ENCODE measurements around the gene ADH1A. TPM values are rescaled to one million over a fixed set of nuclear protein-coding genes. Genes with fewer than 3 reads are reported as not detected.

Gene ADH1A
- polyA plus RNA-seq, 2 donors = not detected

- Histone ChIP-seq H3K27ac (ENCODE audit: low read depth in 2 of 2, low read length in 1 of 2) (no peak overlapping the region), H3K36me3 (ENCODE audit: control insufficient read depth in 2 of 2, insufficient read depth in 2 of 2, low read length in 1 of 2) (no peaks in the 10 kb centered on the region), H3K27me3 (ENCODE audit: control insufficient read depth in 1 of 2, insufficient read depth in 2 of 2, low read length in 2 of 2) (no peaks in the 10 kb centered on the region), H3K4me1 (ENCODE audit: control insufficient read depth in 2 of 2, insufficient read depth in 2 of 2, low read length in 1 of 2) (no peaks in the 10 kb centered on the region), H3K4me3 (ENCODE audit: low read depth in 1 of 2, low read length in 2 of 2) (no peak overlapping the region), H3K9me3 (ENCODE audit: control insufficient read depth in 2 of 2, insufficient read depth in 1 of 2, low read depth in 1 of 2, low read length in 1 of 2) (no peaks in the 10 kb centered on the region)
- WGBS, 2 donors = 78 to 88% methylated on average over 5 of the region's 5 CpGs
Observed at GRCh38 chr4:99293357-99293756, 2.6 kb upstream of the ADH1A start.

- H3K36me3 ChIP-seq (ENCODE audit: control insufficient read depth in 2 of 2, insufficient read depth in 2 of 2, low read length in 1 of 2) = no peaks in the 10 kb centered on the region
- H3K27ac ChIP-seq (ENCODE audit: low read depth in 2 of 2, low read length in 1 of 2) = no peak overlapping the region
- H3K4me3 ChIP-seq (ENCODE audit: low read depth in 1 of 2, low read length in 2 of 2) = no peak overlapping the region
- no peaks in the 10 kb centered on the region for H3K4me1 ChIP-seq (ENCODE audit: control insufficient read depth in 2 of 2, insufficient read depth in 2 of 2, low read length in 1 of 2)
- no peaks in the 10 kb centered on the region for H3K27me3 ChIP-seq (ENCODE audit: control insufficient read depth in 1 of 2, insufficient read depth in 2 of 2, low read length in 2 of 2)
- H3K9me3 ChIP-seq (ENCODE audit: control insufficient read depth in 2 of 2, insufficient read depth in 1 of 2, low read depth in 1 of 2, low read length in 1 of 2) = no peaks in the 10 kb centered on the region
Observed at GRCh38 chr4:99285387-99285786, 5.4 kb downstream of the ADH1A start.

DNA sequence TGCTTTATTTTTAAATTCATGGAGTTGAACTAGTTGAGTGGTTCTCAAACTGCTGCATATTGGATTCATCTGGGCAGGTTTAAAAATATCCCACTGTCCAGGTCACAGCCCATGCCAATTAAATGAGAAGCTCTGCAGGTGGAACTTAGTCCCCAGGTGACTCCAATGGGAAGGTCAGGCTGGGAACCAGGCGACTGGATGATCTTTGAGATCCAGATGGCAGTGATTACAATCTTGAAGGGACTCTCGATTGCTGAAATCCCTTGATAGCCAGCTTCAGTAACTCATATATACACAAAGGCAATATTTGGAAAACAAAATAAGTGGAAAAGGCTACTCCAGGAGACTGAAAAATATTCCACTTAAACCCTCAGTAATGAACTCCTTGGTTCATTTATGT, 8.1 kb downstream of the ADH1A start:
- Histone ChIP-seq H3K4me1 (ENCODE audit: control insufficient read depth in 2 of 2, insufficient read depth in 2 of 2, low read length in 1 of 2) (no peaks in the 10 kb centered on the region), H3K36me3 (ENCODE audit: control insufficient read depth in 2 of 2, insufficient read depth in 2 of 2, low read length in 1 of 2) (no peaks in the 10 kb centered on the region), H3K27me3 (ENCODE audit: control insufficient read depth in 1 of 2, insufficient read depth in 2 of 2, low read length in 2 of 2) (no peaks in the 10 kb centered on the region), H3K4me3 (ENCODE audit: low read depth in 1 of 2, low read length in 2 of 2) (no peak overlapping the region), H3K27ac (ENCODE audit: low read depth in 2 of 2, low read length in 1 of 2) (no peak overlapping the region), H3K9me3 (ENCODE audit: control insufficient read depth in 2 of 2, insufficient read depth in 1 of 2, low read depth in 1 of 2, low read length in 1 of 2) (no peaks in the 10 kb centered on the region)
- 80 to 94% methylated on average over 2 of the region's 2 CpGs for WGBS, 2 donors

DNA sequence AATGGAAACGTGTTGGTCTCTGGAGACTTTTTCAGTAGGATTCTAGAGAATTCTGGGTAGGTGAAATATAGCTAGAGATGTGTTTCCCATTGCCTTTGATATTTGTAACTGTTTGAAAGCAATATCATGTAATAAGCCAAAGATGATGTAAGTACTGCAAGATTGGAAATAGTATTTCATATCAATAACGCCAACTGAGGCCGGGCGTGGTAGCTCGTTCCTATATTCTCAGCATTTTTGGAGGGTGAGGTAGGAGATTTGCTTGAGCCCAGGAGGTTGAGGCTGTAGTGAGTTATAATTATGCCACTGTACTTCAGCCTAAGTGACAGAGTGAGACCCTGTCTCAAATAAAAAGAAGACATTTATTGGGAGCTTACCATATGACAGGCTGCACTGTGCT, 9.5 kb downstream of the ADH1A start:
- Histone ChIP-seq H3K4me1 (ENCODE audit: control insufficient read depth in 2 of 2, insufficient read depth in 2 of 2, low read length in 1 of 2) (no peaks in the 10 kb centered on the region), H3K27ac (ENCODE audit: low read depth in 2 of 2, low read length in 1 of 2) (no peak overlapping the region)
- 92 to 93% methylated on average over 5 of the region's 5 CpGs for WGBS, 2 donors

GRCh38 chr4:99276417-99276816, 14.4 kb downstream of the ADH1A start:
- H3K27ac ChIP-seq (ENCODE audit: low read depth in 2 of 2, low read length in 1 of 2) = no peak overlapping the region
- H3K4me3 ChIP-seq (ENCODE audit: low read depth in 1 of 2, low read length in 2 of 2) = no peak overlapping the region
- 67 to 79% methylated on average over 2 of the region's 2 CpGs for WGBS, 2 donors
- H3K36me3 ChIP-seq (ENCODE audit: control insufficient read depth in 2 of 2, insufficient read depth in 2 of 2, low read length in 1 of 2) = no peaks in the 10 kb centered on the region
- no peaks in the 10 kb centered on the region for H3K4me1 ChIP-seq (ENCODE audit: control insufficient read depth in 2 of 2, insufficient read depth in 2 of 2, low read length in 1 of 2)
- H3K27me3 ChIP-seq (ENCODE audit: control insufficient read depth in 1 of 2, insufficient read depth in 2 of 2, low read length in 2 of 2) = no peaks in the 10 kb centered on the region
- no peaks in the 10 kb centered on the region for H3K9me3 ChIP-seq (ENCODE audit: control insufficient read depth in 2 of 2, insufficient read depth in 1 of 2, low read depth in 1 of 2, low read length in 1 of 2)

More for the DNA sequence above, 9.5 kb downstream of the ADH1A start:
- Histone ChIP-seq H3K4me3 (ENCODE audit: low read depth in 1 of 2, low read length in 2 of 2) (no peak overlapping the region), H3K9me3 (ENCODE audit: control insufficient read depth in 2 of 2, insufficient read depth in 1 of 2, low read depth in 1 of 2, low read length in 1 of 2) (no peaks in the 10 kb centered on the region), H3K27me3 (ENCODE audit: control insufficient read depth in 1 of 2, insufficient read depth in 2 of 2, low read length in 2 of 2) (no peaks in the 10 kb centered on the region), H3K36me3 (ENCODE audit: control insufficient read depth in 2 of 2, insufficient read depth in 2 of 2, low read length in 1 of 2) (no peaks in the 10 kb centered on the region)

- Histone ChIP-seq H3K36me3 (ENCODE audit: control insufficient read depth in 2 of 2, insufficient read depth in 2 of 2, low read length in 1 of 2) (no peaks in the 10 kb centered on the region), H3K27ac (ENCODE audit: low read depth in 2 of 2, low read length in 1 of 2) (no peak overlapping the region), H3K9me3 (ENCODE audit: control insufficient read depth in 2 of 2, insufficient read depth in 1 of 2, low read depth in 1 of 2, low read length in 1 of 2) (no peaks in the 10 kb centered on the region), H3K4me3 (ENCODE audit: low read depth in 1 of 2, low read length in 2 of 2) (no peak overlapping the region), H3K4me1 (ENCODE audit: control insufficient read depth in 2 of 2, insufficient read depth in 2 of 2, low read length in 1 of 2) (no peaks in the 10 kb centered on the region), H3K27me3 (ENCODE audit: control insufficient read depth in 1 of 2, insufficient read depth in 2 of 2, low read length in 2 of 2) (no peaks in the 10 kb centered on the region)
- 87 to 92% methylated on average over 3 of the region's 3 CpGs for WGBS, 2 donors
Observed at GRCh38 chr4:99275885-99276284, 14.9 kb downstream of the ADH1A start.

DNA sequence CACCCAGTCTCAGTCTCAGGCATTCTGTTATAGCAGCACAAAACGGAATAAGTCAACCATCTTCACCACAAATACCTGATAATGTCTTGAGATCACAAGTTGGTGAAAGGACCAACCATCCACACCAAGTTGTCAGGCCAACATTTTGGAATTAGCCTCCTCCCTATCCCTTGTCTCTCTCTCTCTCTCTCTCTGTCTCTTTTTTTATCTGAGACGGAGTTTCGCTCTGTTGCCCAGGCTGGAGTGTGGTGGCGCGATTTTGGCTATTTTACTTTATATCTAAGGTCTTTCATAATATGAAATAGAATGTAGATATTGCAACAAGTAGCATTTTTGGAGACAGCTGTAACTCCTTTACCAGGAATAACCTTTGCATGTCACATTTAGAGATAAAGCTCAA, 15.7 kb downstream of the ADH1A start:
- Histone ChIP-seq H3K36me3 (ENCODE audit: control insufficient read depth in 2 of 2, insufficient read depth in 2 of 2, low read length in 1 of 2) (no peaks in the 10 kb centered on the region), H3K27ac (ENCODE audit: low read depth in 2 of 2, low read length in 1 of 2) (no peak overlapping the region), H3K9me3 (ENCODE audit: control insufficient read depth in 2 of 2, insufficient read depth in 1 of 2, low read depth in 1 of 2, low read length in 1 of 2) (no peaks in the 10 kb centered on the region), H3K4me1 (ENCODE audit: control insufficient read depth in 2 of 2, insufficient read depth in 2 of 2, low read length in 1 of 2) (no peaks in the 10 kb centered on the region), H3K27me3 (ENCODE audit: control insufficient read depth in 1 of 2, insufficient read depth in 2 of 2, low read length in 2 of 2) (no peaks in the 10 kb centered on the region), H3K4me3 (ENCODE audit: low read depth in 1 of 2, low read length in 2 of 2) (no peak overlapping the region)
- WGBS, 2 donors = 92% methylated on average over 5 of the region's 5 CpGs

DNA sequence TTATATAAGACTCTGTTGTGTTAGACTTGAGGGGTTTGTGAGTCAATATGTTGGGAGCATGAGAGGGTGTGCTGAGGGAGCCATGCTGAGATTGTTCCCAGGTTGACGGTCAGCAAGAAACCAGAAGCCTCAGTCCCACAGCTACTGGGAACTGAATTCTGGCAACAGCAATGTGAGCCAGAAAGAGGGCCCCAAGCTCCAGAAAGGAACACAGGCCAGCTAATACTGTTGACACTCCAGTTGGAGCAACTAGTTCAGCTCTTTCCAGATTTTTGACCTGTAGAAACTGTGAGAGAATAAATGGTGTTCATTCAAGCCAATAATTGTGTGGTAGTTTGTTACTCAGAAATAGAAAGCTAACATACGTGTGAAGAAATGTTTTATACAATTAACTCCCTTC, 17.1 kb downstream of the ADH1A start:
- 83 to 84% methylated on average over 2 of the region's 2 CpGs for WGBS, 2 donors
- H3K27me3 ChIP-seq (ENCODE audit: control insufficient read depth in 1 of 2, insufficient read depth in 2 of 2, low read length in 2 of 2) = no peaks in the 10 kb centered on the region
- no peaks in the 10 kb centered on the region for H3K36me3 ChIP-seq (ENCODE audit: control insufficient read depth in 2 of 2, insufficient read depth in 2 of 2, low read length in 1 of 2)
- no peaks in the 10 kb centered on the region for H3K9me3 ChIP-seq (ENCODE audit: control insufficient read depth in 2 of 2, insufficient read depth in 1 of 2, low read depth in 1 of 2, low read length in 1 of 2)
- no peak overlapping the region for H3K27ac ChIP-seq (ENCODE audit: low read depth in 2 of 2, low read length in 1 of 2)
- H3K4me3 ChIP-seq (ENCODE audit: low read depth in 1 of 2, low read length in 2 of 2) = no peak overlapping the region
- H3K4me1 ChIP-seq (ENCODE audit: control insufficient read depth in 2 of 2, insufficient read depth in 2 of 2, low read length in 1 of 2) = no peaks in the 10 kb centered on the region

GRCh38 chr4:99264927-99265326, 25.9 kb downstream of the ADH1A start:
- Histone ChIP-seq H3K4me3 (ENCODE audit: low read depth in 1 of 2, low read length in 2 of 2) (no peak overlapping the region), H3K36me3 (ENCODE audit: control insufficient read depth in 2 of 2, insufficient read depth in 2 of 2, low read length in 1 of 2) (no peaks in the 10 kb centered on the region), H3K4me1 (ENCODE audit: control insufficient read depth in 2 of 2, insufficient read depth in 2 of 2, low read length in 1 of 2) (no peaks in the 10 kb centered on the region)

GRCh38 chr4:99252746-99253145, 38.0 kb downstream of the ADH1A start:
- WGBS, 2 donors = 48 to 67% methylated on average over 4 of the region's 4 CpGs
- Histone ChIP-seq H3K27me3 (ENCODE audit: control insufficient read depth in 1 of 2, insufficient read depth in 2 of 2, low read length in 2 of 2) (no peaks in the 10 kb centered on the region), H3K4me3 (ENCODE audit: low read depth in 1 of 2, low read length in 2 of 2) (no peak overlapping the region), H3K36me3 (ENCODE audit: control insufficient read depth in 2 of 2, insufficient read depth in 2 of 2, low read length in 1 of 2) (peaks cover 0 to 3% of the 10 kb centered on the region in 2 donors), H3K4me1 (ENCODE audit: control insufficient read depth in 2 of 2, insufficient read depth in 2 of 2, low read length in 1 of 2) (peaks cover 0 to 6% of the 10 kb centered on the region in 2 donors), H3K27ac (ENCODE audit: low read depth in 2 of 2, low read length in 1 of 2) (peak overlapping the region; percentile 3 to 50), H3K9me3 (ENCODE audit: control insufficient read depth in 2 of 2, insufficient read depth in 1 of 2, low read depth in 1 of 2, low read length in 1 of 2) (no peaks in the 10 kb centered on the region)

More at GRCh38 chr4:99264927-99265326, 25.9 kb downstream of the ADH1A start:
- Histone ChIP-seq H3K27me3 (ENCODE audit: control insufficient read depth in 1 of 2, insufficient read depth in 2 of 2, low read length in 2 of 2) (no peaks in the 10 kb centered on the region), H3K27ac (ENCODE audit: low read depth in 2 of 2, low read length in 1 of 2) (no peak overlapping the region), H3K9me3 (ENCODE audit: control insufficient read depth in 2 of 2, insufficient read depth in 1 of 2, low read depth in 1 of 2, low read length in 1 of 2) (no peaks in the 10 kb centered on the region)
